ENCODE data around the gene METRN. TPM values are rescaled to one million over a fixed set of nuclear protein-coding genes. Genes with fewer than 3 reads are reported as not detected.

The METRN gene
- total RNA-seq (10 to 100 TPM; 37.0 to 57.3 TPM), polyA plus RNA-seq (ENCODE audit: insufficient read length in 6 of 6) (10 to 100 TPM in 3 of 6 donors, 1 to 10 TPM in 3; 9.3 to 22.5 (median 11.1) TPM)
- long read RNA-seq, donor 1, transcript METRN-204 (4 exons, 3,325 nt), result major isoform, 25 of 47 reads
- long read RNA-seq, donor 1, transcript METRN-201 (3 exons, 915 nt), result minor isoform, 15 of 47 reads
- long read RNA-seq, donor 1, partial matches to known transcripts, result 7 of 47 reads
- long read RNA-seq, donor 1, other reads (novel, unspliced or antisense), result 0 of 47 reads
- long read RNA-seq, donor 2, transcript METRN-201 (3 exons, 915 nt), result minor isoform, 12 of 30 reads
- long read RNA-seq, donor 2, transcript METRN-204 (4 exons, 3,325 nt), result major isoform, 18 of 30 reads
- long read RNA-seq, donor 2, partial matches to known transcripts, result 0 of 30 reads
- long read RNA-seq, donor 2, other reads (novel, unspliced or antisense), result 0 of 30 reads
- long read RNA-seq, donor 3, transcript METRN-201 (3 exons, 915 nt), result major isoform, 15 of 28 reads
- long read RNA-seq, donor 3, transcript METRN-204 (4 exons, 3,325 nt), result minor isoform, 13 of 28 reads
- long read RNA-seq, donor 3, partial matches to known transcripts, result 0 of 28 reads
- long read RNA-seq, donor 3, other reads (novel, unspliced or antisense), result 0 of 28 reads
- long read RNA-seq, donor 4, partial matches to known transcripts, result 6 of 12 reads
- long read RNA-seq, donor 4, other reads (novel, unspliced or antisense), result 1 of 12 reads
- long read RNA-seq, donor 5, transcript METRN-204 (4 exons, 3,325 nt), result major isoform, 17 of 26 reads
- long read RNA-seq, donor 5, transcript METRN-201 (3 exons, 915 nt), result minor isoform, 8 of 26 reads
- long read RNA-seq, donor 5, partial matches to known transcripts, result 0 of 26 reads
- long read RNA-seq, donor 5, other reads (novel, unspliced or antisense), result 0 of 26 reads
- long read RNA-seq, donor 6, transcript METRN-204 (4 exons, 3,325 nt), result major isoform, 19 of 52 reads
- long read RNA-seq, donor 6, transcript METRN-201 (3 exons, 915 nt), result minor isoform, 12 of 52 reads
- long read RNA-seq, donor 6, partial matches to known transcripts, result 16 of 52 reads
- long read RNA-seq, donor 6, other reads (novel, unspliced or antisense), result 5 of 52 reads
- long read RNA-seq, donor 7, transcript METRN-204 (4 exons, 3,325 nt), result major isoform, 12 of 17 reads
- long read RNA-seq, donor 7, partial matches to known transcripts, result 0 of 17 reads
- long read RNA-seq, donor 7, other reads (novel, unspliced or antisense), result 0 of 17 reads
- long read RNA-seq, donor 8, transcript METRN-201 (3 exons, 915 nt), result minor isoform, 10 of 26 reads
- long read RNA-seq, donor 8, transcript METRN-204 (4 exons, 3,325 nt), result major isoform, 15 of 26 reads
- long read RNA-seq, donor 8, partial matches to known transcripts, result 0 of 26 reads
- long read RNA-seq, donor 8, other reads (novel, unspliced or antisense), result 0 of 26 reads
- long read RNA-seq, donor 9, result 0 reads
- long read RNA-seq, donor 10, partial matches to known transcripts, result 0 of 2 reads
- long read RNA-seq, donor 10, other reads (novel, unspliced or antisense), result 2 of 2 reads
- long read RNA-seq, donor 11, result 0 reads
- long read RNA-seq, donor 12, transcript METRN-201 (3 exons, 915 nt), result minor isoform, 5 of 29 reads
- long read RNA-seq, donor 12, transcript METRN-204 (4 exons, 3,325 nt), result major isoform, 17 of 29 reads
- long read RNA-seq, donor 12, partial matches to known transcripts, result 0 of 29 reads
- long read RNA-seq, donor 12, other reads (novel, unspliced or antisense), result 6 of 29 reads

DNA sequence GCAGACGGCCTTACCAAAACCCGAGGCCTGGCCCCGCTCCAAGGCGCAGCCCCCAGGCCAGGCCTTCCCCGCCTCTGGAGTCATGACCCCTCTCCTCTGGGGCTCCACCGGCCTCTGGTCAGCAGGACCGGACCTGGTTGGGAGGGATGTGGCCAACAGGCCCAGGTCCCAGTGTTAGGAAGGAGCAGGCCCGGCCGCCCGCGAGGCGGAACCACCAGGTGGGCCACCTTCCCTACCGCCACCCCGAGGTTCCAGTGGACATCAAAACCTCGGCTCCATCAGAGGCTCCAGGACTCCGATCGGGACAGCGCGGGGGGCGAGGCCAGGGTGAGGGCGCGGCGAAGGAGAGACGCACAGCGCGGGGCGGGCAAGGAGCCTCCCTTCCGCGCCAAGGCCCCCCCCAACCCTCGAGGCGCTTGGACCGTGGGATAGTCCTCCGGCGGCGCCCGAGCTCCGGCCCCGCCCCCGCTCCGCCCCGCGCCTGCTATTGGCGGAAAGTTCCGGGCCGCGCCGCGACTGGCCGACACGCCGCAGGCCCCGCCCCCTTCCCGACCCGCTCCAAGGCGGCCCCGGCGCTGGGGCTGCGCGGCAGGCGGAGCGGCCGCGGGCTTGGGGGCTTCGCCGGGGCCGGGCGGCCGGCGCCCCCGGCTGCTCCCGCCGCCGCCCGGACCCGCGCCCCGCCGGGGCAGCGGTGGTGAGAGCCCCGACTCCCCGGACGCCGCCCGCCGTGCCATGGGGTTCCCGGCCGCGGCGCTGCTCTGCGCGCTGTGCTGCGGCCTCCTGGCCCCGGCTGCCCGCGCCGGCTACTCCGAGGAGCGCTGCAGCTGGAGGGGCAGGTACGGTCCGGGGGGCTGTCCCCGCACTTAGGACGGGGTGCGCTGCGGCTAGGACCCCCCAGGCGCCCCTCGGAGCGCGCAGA, at the start of gene METRN:
TSS of gene METRN (plus strand) at position 561 of the 919 bp plus-strand sequence. CDS start at position 733, 172 bp downstream.
- DNase-seq (peak; percentile 84 to 97 (median 90)), ATAC-seq (peak; percentile 91)
- Histone ChIP-seq H3K4me1 (peaks cover 11 to 45% of the 10 kb centered on the region in 2 donors), H3K4me3 (peak within 1 kb of the TSS; percentile 62 to 65), H3K9me3 (no peaks in the 10 kb centered on the region), H3K36me3 (no peaks in the 10 kb centered on the region), H3K27ac (no peak within 1 kb of the TSS), H3K27me3 (peaks cover 12 to 81% of the 10 kb centered on the region in 2 donors)
- TF ChIP-seq CTCF (IDR thresholded peaks at IDR 0.05), result no peak
- intact Hi-C loops (cut with DNase I), result loop anchor here in 1 of 2 donors (5.0 kb wide), 1 partner anchor 67 kb away; no protein-coding TSS in a partner anchor

- no peak overlapping the region for H3K27ac ChIP-seq
Measured at GRCh38 chr16:666572-666971, 48.3 kb upstream of the METRN start.

DNA sequence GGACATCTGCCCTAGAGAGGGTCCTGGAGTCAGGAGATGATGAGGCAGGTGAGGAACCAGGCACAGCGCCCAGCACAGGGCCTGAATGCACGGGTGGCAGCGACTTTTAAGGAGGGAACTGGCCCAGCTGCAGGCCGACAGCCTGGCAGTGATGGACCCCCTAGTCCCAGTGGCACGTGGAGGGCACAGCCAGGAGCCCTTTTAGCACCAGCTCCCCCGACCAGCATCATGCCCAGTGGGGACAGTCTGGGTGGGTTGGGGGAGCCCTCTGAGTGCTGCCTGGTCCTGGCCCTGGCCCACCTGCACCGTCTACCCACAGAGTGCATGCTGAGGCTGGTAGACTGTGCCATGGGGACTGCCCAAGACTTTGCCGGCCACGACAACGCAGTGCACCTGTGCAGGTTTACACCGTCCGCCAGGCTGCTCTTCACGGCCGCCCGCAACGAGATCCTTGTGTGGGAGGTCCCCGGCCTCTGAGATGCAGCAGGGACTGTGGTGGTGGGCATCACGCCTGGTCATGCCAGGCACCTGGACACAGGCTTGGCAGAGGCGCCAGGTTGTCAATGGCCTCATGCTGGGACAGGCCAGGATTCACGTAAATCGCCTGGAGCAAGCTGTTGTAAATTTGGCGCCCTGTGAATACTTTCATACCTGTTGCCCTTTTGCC, 47.7 kb upstream of the METRN start:
- peak overlapping the region; percentile 69 to 70 for H3K27ac ChIP-seq
- intact Hi-C loops (cut with DNase I), result no loop called here
- no peak for DNase-seq
- H3K4me1 ChIP-seq, result peaks cover 6 to 18% of the 10 kb centered on the region in 2 donors
- no peaks in the 10 kb centered on the region for H3K27me3 ChIP-seq
- TF ChIP-seq CTCF (IDR thresholded peaks at IDR 0.05), result no peak
- no peaks in the 10 kb centered on the region for H3K9me3 ChIP-seq
- no peak for ATAC-seq
- peak overlapping the region in 1 of 2 donors; percentile 83 for H3K4me3 ChIP-seq
- peaks cover 0 to 34% of the 10 kb centered on the region in 2 donors for H3K36me3 ChIP-seq

More at GRCh38 chr16:666572-666971, 48.3 kb upstream of the METRN start:
- Histone ChIP-seq H3K27me3 (no peaks in the 10 kb centered on the region), H3K4me3 (no peak overlapping the region), H3K9me3 (no peaks in the 10 kb centered on the region), H3K36me3 (peaks cover 0 to 27% of the 10 kb centered on the region in 2 donors), H3K4me1 (peaks cover 6 to 19% of the 10 kb centered on the region in 2 donors)
- ATAC-seq (no peak), DNase-seq (no peak)
- intact Hi-C loops (cut with DNase I), result no loop called here
- no peak for TF ChIP-seq CTCF (IDR thresholded peaks at IDR 0.05)

All from left lung (tissue), 14 donors.